ENCODE data around the gene DCC.
A peak's percentile ranks its signal among the peaks of the same experiment; 100 is the strongest.

DCC gene

DNA sequence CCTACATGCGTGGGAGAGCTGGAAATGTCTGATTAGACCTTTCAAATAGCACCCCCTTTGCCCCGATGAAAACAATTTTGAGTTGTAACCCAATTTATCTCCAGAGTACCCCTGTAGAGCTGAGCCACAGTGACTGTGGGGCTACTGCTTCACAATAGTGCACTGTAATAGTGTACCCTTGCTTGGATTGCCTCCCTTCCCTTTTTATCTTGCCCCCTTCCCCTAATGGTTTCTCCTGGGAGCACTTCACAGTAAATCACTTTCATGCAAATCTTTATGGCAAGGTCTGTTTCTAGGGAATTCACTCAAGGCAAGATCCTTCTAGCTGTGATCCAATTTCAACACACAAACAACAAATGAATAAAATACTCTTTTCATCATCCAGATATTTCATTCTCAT, 1196.9 kb downstream of the DCC start:
- Histone ChIP-seq H3K27me3 (ENCODE audit: insufficient read depth, low read length) (no peaks in the 10 kb centered on the region), H3K4me1 (ENCODE audit: insufficient read depth, low read length) (peaks cover 17% of the 10 kb centered on the region), H3K9ac (ENCODE audit: low read depth, low read length) (no peak overlapping the region), H3K36me3 (ENCODE audit: insufficient read depth, low read length) (no peaks in the 10 kb centered on the region), H3K27ac (ENCODE audit: low read depth, low read length) (no peak overlapping the region), H3K9me3 (ENCODE audit: insufficient read depth, low read depth, low read length) (no peaks in the 10 kb centered on the region), H3K4me3 (ENCODE audit: low read length) (no peak overlapping the region)
- WGBS = 95% methylated on average over 2 of the region's 2 CpGs

DNA sequence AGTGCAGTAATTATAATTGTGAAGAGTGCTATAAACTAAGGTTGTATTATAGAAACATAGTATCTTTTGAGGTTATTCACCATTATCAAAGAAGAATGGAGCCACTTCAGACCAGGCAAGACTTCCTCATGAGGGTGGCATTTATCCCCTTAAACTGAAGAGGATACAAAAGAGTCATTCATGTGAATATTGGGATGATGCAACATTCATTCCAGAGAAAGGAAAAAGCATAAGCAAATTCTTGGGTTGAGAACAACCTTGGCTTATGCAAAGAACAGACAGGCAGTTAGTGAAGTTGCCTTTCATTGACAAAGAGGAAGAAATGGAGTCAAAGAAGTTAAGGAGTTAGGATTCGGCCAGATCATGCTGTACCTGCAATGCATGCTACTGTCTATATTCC, 1201.9 kb downstream of the DCC start:
- peaks cover 12% of the 10 kb centered on the region; the same call in 1 of the 2 replicates for H3K4me1 ChIP-seq (ENCODE audit: insufficient read depth, low read length)
- 85% methylated on average over 1 of the region's 1 CpG for WGBS
- no peaks in the 10 kb centered on the region for H3K36me3 ChIP-seq (ENCODE audit: insufficient read depth, low read length)
- H3K27ac ChIP-seq (ENCODE audit: low read depth, low read length) = no peak overlapping the region
- H3K27me3 ChIP-seq (ENCODE audit: insufficient read depth, low read length) = no peaks in the 10 kb centered on the region
- H3K4me3 ChIP-seq (ENCODE audit: low read length) = no peak overlapping the region
- no peak overlapping the region for H3K9ac ChIP-seq (ENCODE audit: low read depth, low read length)
- H3K9me3 ChIP-seq (ENCODE audit: insufficient read depth, low read depth, low read length) = no peaks in the 10 kb centered on the region

GRCh38 chr18:53543711-53544110, 1203.7 kb downstream of the DCC start:
- Histone ChIP-seq H3K27ac (ENCODE audit: low read depth, low read length) (no peak overlapping the region), H3K27me3 (ENCODE audit: insufficient read depth, low read length) (no peaks in the 10 kb centered on the region), H3K4me1 (ENCODE audit: insufficient read depth, low read length) (peaks cover 18% of the 10 kb centered on the region), H3K9ac (ENCODE audit: low read depth, low read length) (no peak overlapping the region), H3K9me3 (ENCODE audit: insufficient read depth, low read depth, low read length) (no peaks in the 10 kb centered on the region), H3K4me3 (ENCODE audit: low read length) (no peak overlapping the region), H3K36me3 (ENCODE audit: insufficient read depth, low read length) (no peaks in the 10 kb centered on the region)

DNA sequence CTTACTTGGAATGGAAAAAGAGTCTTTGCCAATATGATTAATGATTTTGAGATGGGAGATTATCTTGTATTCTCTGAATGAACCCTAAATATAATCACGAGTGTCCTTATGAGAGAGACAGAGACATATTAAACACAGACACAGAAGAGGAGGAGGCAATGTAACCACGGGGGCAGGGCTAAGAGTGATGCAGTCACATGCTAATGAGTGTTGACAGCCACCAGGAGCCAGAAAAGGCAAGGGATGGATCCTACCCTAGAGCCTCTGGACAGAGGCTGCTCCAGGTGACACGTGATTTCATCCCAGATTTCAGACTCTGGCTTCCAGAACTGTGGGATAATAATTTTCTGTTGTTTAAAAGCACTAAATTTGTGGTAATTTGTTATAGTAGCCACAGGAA, 1204.9 kb downstream of the DCC start:
- no peaks in the 10 kb centered on the region for H3K36me3 ChIP-seq (ENCODE audit: insufficient read depth, low read length)
- H3K9ac ChIP-seq (ENCODE audit: low read depth, low read length) = no peak overlapping the region
- no peak overlapping the region for H3K27ac ChIP-seq (ENCODE audit: low read depth, low read length)
- H3K9me3 ChIP-seq (ENCODE audit: insufficient read depth, low read depth, low read length) = no peaks in the 10 kb centered on the region
- H3K4me3 ChIP-seq (ENCODE audit: low read length) = no peak overlapping the region
- H3K4me1 ChIP-seq (ENCODE audit: insufficient read depth, low read length) = peaks cover 18% of the 10 kb centered on the region
- 73% methylated on average over 3 of the region's 3 CpGs for WGBS
- H3K27me3 ChIP-seq (ENCODE audit: insufficient read depth, low read length) = no peaks in the 10 kb centered on the region

GRCh38 chr18:53551868-53552426, 1212.0 kb downstream of the DCC start:
- Histone ChIP-seq H3K9me3 (ENCODE audit: insufficient read depth, low read depth, low read length) (0 out of 2 replicates have a peak, but pooled peaks cover 3% of the 10 kb centered on the region), H3K27ac (ENCODE audit: low read depth, low read length) (no peak overlapping the region), H3K27me3 (ENCODE audit: insufficient read depth, low read length) (no peaks in the 10 kb centered on the region), H3K4me3 (ENCODE audit: low read length) (no peak overlapping the region), H3K36me3 (ENCODE audit: insufficient read depth, low read length) (no peaks in the 10 kb centered on the region), H3K9ac (ENCODE audit: low read depth, low read length) (no peak overlapping the region), H3K4me1 (ENCODE audit: insufficient read depth, low read length) (peaks cover 6% of the 10 kb centered on the region)
- 97% methylated on average over 8 of the region's 8 CpGs for WGBS

- Histone ChIP-seq H3K27me3 (ENCODE audit: insufficient read depth, low read length) (no peaks in the 10 kb centered on the region), H3K4me3 (ENCODE audit: low read length) (no peak overlapping the region), H3K36me3 (ENCODE audit: insufficient read depth, low read length) (no peaks in the 10 kb centered on the region), H3K9ac (ENCODE audit: low read depth, low read length) (no peak overlapping the region), H3K9me3 (ENCODE audit: insufficient read depth, low read depth, low read length) (0 out of 2 replicates have a peak, but pooled peaks cover 3% of the 10 kb centered on the region), H3K4me1 (ENCODE audit: insufficient read depth, low read length) (no peaks in the 10 kb centered on the region), H3K27ac (ENCODE audit: low read depth, low read length) (no peak overlapping the region)
- 100% methylated on average over 1 of the region's 2 CpGs for WGBS
Measured at GRCh38 chr18:53553030-53553429, 1213.0 kb downstream of the DCC start.

- Histone ChIP-seq H3K27ac (ENCODE audit: low read depth, low read length) (no peak overlapping the region), H3K9ac (ENCODE audit: low read depth, low read length) (no peak overlapping the region), H3K4me1 (ENCODE audit: insufficient read depth, low read length) (no peaks in the 10 kb centered on the region), H3K36me3 (ENCODE audit: insufficient read depth, low read length) (no peaks in the 10 kb centered on the region), H3K27me3 (ENCODE audit: insufficient read depth, low read length) (no peaks in the 10 kb centered on the region), H3K4me3 (ENCODE audit: low read length) (no peak overlapping the region), H3K9me3 (ENCODE audit: insufficient read depth, low read depth, low read length) (peaks cover 8% of the 10 kb centered on the region)
- 100% methylated on average over 1 of the region's 2 CpGs for WGBS
Measured at GRCh38 chr18:53556450-53556849, 1216.5 kb downstream of the DCC start.

DNA sequence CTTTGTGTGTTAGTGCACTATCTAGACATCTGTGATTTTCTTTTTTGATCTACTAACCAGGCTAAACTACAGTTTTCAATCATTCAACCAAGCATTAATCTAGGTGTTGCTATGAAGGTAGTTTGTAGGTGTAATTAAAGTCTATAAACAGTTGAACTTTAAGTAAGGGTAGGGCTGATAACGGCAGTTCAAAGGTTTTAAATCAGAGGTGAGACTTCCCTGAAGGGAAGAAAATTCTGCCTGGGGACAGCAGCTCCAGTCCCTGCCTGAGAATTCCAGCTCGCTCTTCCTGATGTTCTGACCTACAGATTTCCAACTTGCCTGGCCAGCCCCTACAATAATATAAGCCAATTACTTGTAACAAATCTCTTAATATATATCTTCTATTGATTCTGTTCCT, 1220.5 kb downstream of the DCC start:
- 93% methylated on average over 2 of the region's 2 CpGs for WGBS
- Histone ChIP-seq H3K9ac (ENCODE audit: low read depth, low read length) (no peak overlapping the region), H3K27me3 (ENCODE audit: insufficient read depth, low read length) (no peaks in the 10 kb centered on the region), H3K9me3 (ENCODE audit: insufficient read depth, low read depth, low read length) (peaks cover 8% of the 10 kb centered on the region), H3K36me3 (ENCODE audit: insufficient read depth, low read length) (no peaks in the 10 kb centered on the region), H3K27ac (ENCODE audit: low read depth, low read length) (no peak overlapping the region), H3K4me1 (ENCODE audit: insufficient read depth, low read length) (no peaks in the 10 kb centered on the region), H3K4me3 (ENCODE audit: low read length) (no peak overlapping the region)

DNA sequence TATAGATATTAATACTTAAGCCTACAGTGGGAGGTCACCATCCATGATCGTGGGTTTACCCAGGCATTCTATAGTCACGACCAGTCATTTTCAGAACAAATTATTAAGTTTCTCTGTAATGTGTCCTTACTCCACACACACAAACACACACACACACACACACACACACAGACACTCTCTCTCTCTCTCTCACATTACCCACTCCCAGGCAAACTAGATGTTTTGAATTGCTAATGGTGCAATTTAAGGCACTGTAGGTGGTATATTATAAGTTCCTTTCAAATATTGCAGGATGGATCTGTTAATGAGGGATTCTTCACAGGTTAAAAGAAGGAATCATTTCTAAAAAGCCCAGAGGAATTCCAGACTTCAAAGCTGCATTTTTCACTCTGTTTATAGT, 1226.6 kb downstream of the DCC start:
- no peak overlapping the region for H3K4me3 ChIP-seq (ENCODE audit: low read length)
- no peaks in the 10 kb centered on the region for H3K36me3 ChIP-seq (ENCODE audit: insufficient read depth, low read length)
- H3K4me1 ChIP-seq (ENCODE audit: insufficient read depth, low read length) = peaks cover 17% of the 10 kb centered on the region
- H3K9me3 ChIP-seq (ENCODE audit: insufficient read depth, low read depth, low read length) = no peaks in the 10 kb centered on the region
- no peak overlapping the region; the same call in 1 of the 2 replicates for H3K9ac ChIP-seq (ENCODE audit: low read depth, low read length)
- peak overlapping the region; percentile 76 for H3K27ac ChIP-seq (ENCODE audit: low read depth, low read length)
- 87% methylated on average over 2 of the region's 2 CpGs for WGBS
- no peaks in the 10 kb centered on the region for H3K27me3 ChIP-seq (ENCODE audit: insufficient read depth, low read length)

- 88% methylated on average over 10 of the region's 12 CpGs for WGBS
- H3K9me3 ChIP-seq (ENCODE audit: insufficient read depth, low read depth, low read length) = no peaks in the 10 kb centered on the region
Measured at GRCh38 chr18:53567929-53568574, 1228.1 kb downstream of the DCC start.

More at GRCh38 chr18:53567929-53568574, 1228.1 kb downstream of the DCC start:
- H3K27ac ChIP-seq (ENCODE audit: low read depth, low read length) = no peak overlapping the region
- H3K9ac ChIP-seq (ENCODE audit: low read depth, low read length) = no peak overlapping the region
- no peaks in the 10 kb centered on the region for H3K27me3 ChIP-seq (ENCODE audit: insufficient read depth, low read length)
- H3K4me3 ChIP-seq (ENCODE audit: low read length) = no peak overlapping the region
- no peaks in the 10 kb centered on the region for H3K36me3 ChIP-seq (ENCODE audit: insufficient read depth, low read length)
- peaks cover 17% of the 10 kb centered on the region for H3K4me1 ChIP-seq (ENCODE audit: insufficient read depth, low read length)

All from HUES64 (cell line).